Measurements from ENCODE around the gene NDUFAF3. TPM values are rescaled to one million over a fixed set of nuclear protein-coding genes. Genes with fewer than 3 reads are reported as not detected.

NDUFAF3 gene
- total RNA-seq, 1 donor from 2014 or later: 200 TPM

GRCh38 chr3:49019941-49020329 lies 2.0 kb upstream of the NDUFAF3 start:
- peaks cover 16 to 29% of the 10 kb centered on the region in 2 donors for H3K4me1 ChIP-seq
- H3K27me3 ChIP-seq: no peaks in the 10 kb centered on the region
- intact Hi-C loops (cut with DNase I): loop anchor here (2.0 to 5.0 kb wide), 2 partner anchors 31 to 257 kb away; partner anchors contain the start of gene C3orf62
- peak overlapping the region; percentile 100 for H3K27ac ChIP-seq
- H3K4me3 ChIP-seq: peak overlapping the region; percentile 88 to 93
- peak in 1 of 2 donors; percentile 63 for DNase-seq (ENCODE audit: low spot score in 2 of 2)
- peaks cover 25 to 33% of the 10 kb centered on the region in 2 donors for H3K36me3 ChIP-seq
- no peaks in the 10 kb centered on the region for H3K9me3 ChIP-seq
- TF ChIP-seq CTCF (IDR thresholded peaks at IDR 0.05): no peak

GRCh38 chr3:49020330-49021212 lies 1.4 kb upstream of the NDUFAF3 start:
- Histone ChIP-seq H3K4me1 (peaks cover 16 to 29% of the 10 kb centered on the region in 2 donors), H3K27me3 (no peaks in the 10 kb centered on the region), H3K36me3 (peaks cover 25 to 33% of the 10 kb centered on the region in 2 donors), H3K27ac (peak overlapping the region; percentile 100), H3K4me3 (peak overlapping the region; percentile 88 to 93), H3K9me3 (no peaks in the 10 kb centered on the region)
- DNase-seq (ENCODE audit: low spot score in 2 of 2): peak in 1 of 2 donors; percentile 83
- TF ChIP-seq CTCF (IDR thresholded peaks at IDR 0.05): no peak
- intact Hi-C loops (cut with DNase I): loop anchor here (1.0 to 5.0 kb wide), 2 partner anchors 13 to 257 kb away; partner anchors contain the start of genes C3orf62 and WDR6

- peak; percentile 96 to 100 for DNase-seq (ENCODE audit: low spot score in 2 of 2)
- Histone ChIP-seq H3K4me3 (peak overlapping the region; percentile 88 to 93), H3K27me3 (no peaks in the 10 kb centered on the region), H3K27ac (peak overlapping the region; percentile 100), H3K9me3 (no peaks in the 10 kb centered on the region), H3K4me1 (peaks cover 16 to 29% of the 10 kb centered on the region in 2 donors), H3K36me3 (peaks cover 18 to 31% of the 10 kb centered on the region in 2 donors)
- TF ChIP-seq CTCF (IDR thresholded peaks at IDR 0.05): no peak
- intact Hi-C loops (cut with DNase I): loop anchor here (1.0 to 5.0 kb wide), 2 partner anchors 14 to 256 kb away; partner anchors contain the start of genes C3orf62 and WDR6
Measured at GRCh38 chr3:49021213-49021812, 608 bp upstream of the NDUFAF3 start.

- no peak for TF ChIP-seq CTCF (IDR thresholded peaks at IDR 0.05)
- H3K27ac ChIP-seq: peak overlapping the region; percentile 100
- H3K4me1 ChIP-seq: peaks cover 13 to 23% of the 10 kb centered on the region in 2 donors
- intact Hi-C loops (cut with DNase I): loop anchor here (5.0 kb wide), 1 partner anchor 255 kb away; the partner anchor contains the start of gene C3orf62
- H3K4me3 ChIP-seq: peak overlapping the region; percentile 88 to 93
- H3K9me3 ChIP-seq: no peaks in the 10 kb centered on the region
- no peak for DNase-seq (ENCODE audit: low spot score in 2 of 2)
- peaks cover 18 to 38% of the 10 kb centered on the region in 2 donors for H3K36me3 ChIP-seq
- H3K27me3 ChIP-seq: no peaks in the 10 kb centered on the region
Measured at GRCh38 chr3:49022688-49023171, 809 bp downstream of the NDUFAF3 start.

- H3K27ac ChIP-seq: no peak overlapping the region
- H3K27me3 ChIP-seq: no peaks in the 10 kb centered on the region
- no peaks in the 10 kb centered on the region for H3K9me3 ChIP-seq
- peaks cover 13 to 29% of the 10 kb centered on the region in 2 donors for H3K4me1 ChIP-seq
- intact Hi-C loops (cut with DNase I): loop anchor here (5.0 kb wide), 1 partner anchor 254 kb away; the partner anchor contains the start of gene C3orf62
- no peak overlapping the region for H3K4me3 ChIP-seq
- DNase-seq (ENCODE audit: low spot score in 2 of 2): no peak
- H3K36me3 ChIP-seq: peaks cover 18 to 38% of the 10 kb centered on the region in 2 donors
- no peak for TF ChIP-seq CTCF (IDR thresholded peaks at IDR 0.05)
Measured at GRCh38 chr3:49023775-49024174, 1.9 kb downstream of the NDUFAF3 start.

Data from ascending aorta (tissue), 2 donors.